Esophagus squamous epithelium (tissue), 4 donors: ENCODE data around the gene ASMT.
"Not testable (repeated sequence)": the region's sequence is repeated elsewhere in the genome, so short reads cannot be mapped to it uniquely, and the experiment has no call there.

Experiments used
- POLR2A ChIP-seq, 4 donors: fragments of 450-650 bp; IDR thresholded peaks; one replicate each; pipeline ENCODE4 v1.6.1; 2017; ENCODE audit warnings: antibody characterized with exemption in 4 of 4, mild to moderate bottlenecking in 4 of 4, moderate library complexity in 3 of 4
- TF ChIP-seq, protein P1 (sequence below), 6 experiments: fragments of 450-650 bp in 4 of 6; fragments of 200-600 bp in 2 of 6; sonication (generic) in 2 of 6; IDR thresholded peaks; one replicate each; pipeline ENCODE4 v1.5.1; 2016 to 2019; ENCODE audit warnings: antibody characterized with exemption in 6 of 6, mild to moderate bottlenecking in 4 of 6, moderate library complexity in 4 of 6

GRCh38 chrX:1624158-1624860 lies 9.4 kb downstream of the ASMT start:
- TF ChIP-seq, protein P1, sequence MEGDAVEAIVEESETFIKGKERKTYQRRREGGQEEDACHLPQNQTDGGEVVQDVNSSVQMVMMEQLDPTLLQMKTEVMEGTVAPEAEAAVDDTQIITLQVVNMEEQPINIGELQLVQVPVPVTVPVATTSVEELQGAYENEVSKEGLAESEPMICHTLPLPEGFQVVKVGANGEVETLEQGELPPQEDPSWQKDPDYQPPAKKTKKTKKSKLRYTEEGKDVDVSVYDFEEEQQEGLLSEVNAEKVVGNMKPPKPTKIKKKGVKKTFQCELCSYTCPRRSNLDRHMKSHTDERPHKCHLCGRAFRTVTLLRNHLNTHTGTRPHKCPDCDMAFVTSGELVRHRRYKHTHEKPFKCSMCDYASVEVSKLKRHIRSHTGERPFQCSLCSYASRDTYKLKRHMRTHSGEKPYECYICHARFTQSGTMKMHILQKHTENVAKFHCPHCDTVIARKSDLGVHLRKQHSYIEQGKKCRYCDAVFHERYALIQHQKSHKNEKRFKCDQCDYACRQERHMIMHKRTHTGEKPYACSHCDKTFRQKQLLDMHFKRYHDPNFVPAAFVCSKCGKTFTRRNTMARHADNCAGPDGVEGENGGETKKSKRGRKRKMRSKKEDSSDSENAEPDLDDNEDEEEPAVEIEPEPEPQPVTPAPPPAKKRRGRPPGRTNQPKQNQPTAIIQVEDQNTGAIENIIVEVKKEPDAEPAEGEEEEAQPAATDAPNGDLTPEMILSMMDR (IDR thresholded peaks at IDR 0.05) = not testable (repeated sequence)
- not testable (repeated sequence) for TF ChIP-seq POLR2A (IDR thresholded peaks at IDR 0.05)
